ENCODE results near the gene KIF26B.

KIF26B gene

DNA sequence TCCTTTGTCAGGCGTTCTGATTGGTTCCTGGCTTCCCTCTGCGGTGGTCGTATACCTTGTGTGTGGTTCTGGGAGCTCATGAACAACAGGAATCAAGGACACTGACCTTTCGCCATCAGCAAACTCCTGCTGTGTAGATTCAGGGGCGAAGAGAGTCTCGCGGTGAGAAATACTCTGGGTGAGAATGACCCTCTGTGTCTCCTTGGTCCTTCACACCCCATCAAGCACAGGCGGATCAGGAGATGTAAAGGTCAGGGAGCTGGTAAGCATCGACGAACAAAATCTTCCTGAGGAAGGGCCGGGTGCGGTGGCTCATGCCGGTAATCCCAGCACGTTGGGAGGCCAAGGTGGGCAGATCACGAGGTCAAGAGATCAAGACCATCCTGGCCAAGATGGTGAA lies 207.2 kb downstream of the KIF26B start:
- no peak for DNase-seq

DNA sequence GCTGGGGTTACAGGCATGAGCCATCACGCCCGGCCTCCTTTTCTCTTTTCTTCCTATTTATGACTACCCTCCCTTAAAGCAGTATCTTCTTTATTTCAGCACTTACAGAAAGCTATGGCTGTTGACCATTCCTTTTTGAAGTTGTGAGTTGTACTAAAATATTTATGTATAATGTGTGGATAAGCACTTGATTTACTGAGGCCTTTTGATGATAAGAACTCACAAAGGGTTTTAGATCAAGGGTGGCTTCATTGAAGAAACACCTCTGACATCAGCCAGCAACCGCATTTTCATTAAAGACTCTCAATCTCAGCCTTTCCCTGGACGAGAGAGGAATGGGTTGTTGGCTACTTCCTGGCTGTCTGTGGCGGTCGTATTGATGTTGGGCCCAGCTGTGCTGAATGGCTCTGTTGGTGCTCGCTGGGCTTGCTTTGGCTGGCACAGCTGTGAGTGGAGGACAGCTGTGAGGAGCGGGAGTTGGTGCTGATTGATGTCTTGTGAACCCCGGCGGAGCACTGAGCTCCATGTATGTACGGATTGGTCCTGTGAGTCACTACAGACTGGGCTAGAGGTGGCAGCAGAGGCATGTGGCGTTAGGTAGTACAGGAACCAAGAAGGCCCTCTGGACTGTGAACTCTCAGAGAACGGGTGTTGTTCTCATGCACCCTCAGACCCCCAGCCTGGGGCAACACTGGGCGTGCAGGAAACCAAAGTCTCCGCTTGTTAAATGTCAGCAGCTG lies 208.8 kb downstream of the KIF26B start:
- no peak for DNase-seq

DNA sequence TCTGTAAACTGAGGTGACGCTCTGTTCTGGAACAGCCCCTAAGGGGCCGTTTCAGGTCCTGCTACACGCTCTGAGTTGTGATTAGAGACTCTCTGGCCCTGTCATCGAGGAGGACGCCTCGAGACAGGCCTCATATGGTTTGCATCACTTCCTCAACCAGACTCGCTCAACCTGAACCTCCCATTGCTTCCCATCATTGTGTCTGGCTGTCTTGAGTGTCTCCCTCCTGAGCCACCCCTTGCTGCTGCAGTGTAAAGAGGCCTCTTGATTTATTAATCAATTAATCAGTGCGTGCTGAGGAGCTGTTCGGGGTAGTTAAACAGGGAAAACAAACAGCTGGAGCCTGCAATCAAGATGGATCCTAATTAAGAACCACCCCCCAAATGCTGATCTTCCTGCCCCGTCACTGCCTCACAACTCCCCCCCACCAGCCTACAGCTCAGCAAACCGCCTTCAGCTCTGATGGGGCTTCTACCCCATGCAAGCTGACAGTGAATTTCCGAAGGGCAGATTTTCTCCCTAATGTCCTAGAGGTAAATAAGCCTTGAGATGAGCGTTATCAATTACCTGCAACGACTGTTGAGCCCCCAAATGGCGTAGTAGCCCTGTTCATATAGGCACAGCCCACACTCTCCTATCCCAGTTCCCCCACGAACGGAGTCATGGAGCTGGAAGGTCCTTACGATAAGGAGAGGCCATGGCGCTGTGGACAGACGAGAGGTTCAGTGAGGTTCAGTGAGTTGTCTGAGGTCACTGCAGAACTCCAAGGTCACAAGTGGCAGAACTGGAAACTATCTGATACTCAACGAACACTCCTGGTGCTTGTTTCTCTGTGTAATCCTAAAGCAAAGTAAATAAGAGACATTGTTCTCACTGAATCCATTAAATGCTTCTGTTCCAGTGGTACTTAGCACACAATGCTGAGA lies 210.6 kb downstream of the KIF26B start:
- no peak for DNase-seq

DNA sequence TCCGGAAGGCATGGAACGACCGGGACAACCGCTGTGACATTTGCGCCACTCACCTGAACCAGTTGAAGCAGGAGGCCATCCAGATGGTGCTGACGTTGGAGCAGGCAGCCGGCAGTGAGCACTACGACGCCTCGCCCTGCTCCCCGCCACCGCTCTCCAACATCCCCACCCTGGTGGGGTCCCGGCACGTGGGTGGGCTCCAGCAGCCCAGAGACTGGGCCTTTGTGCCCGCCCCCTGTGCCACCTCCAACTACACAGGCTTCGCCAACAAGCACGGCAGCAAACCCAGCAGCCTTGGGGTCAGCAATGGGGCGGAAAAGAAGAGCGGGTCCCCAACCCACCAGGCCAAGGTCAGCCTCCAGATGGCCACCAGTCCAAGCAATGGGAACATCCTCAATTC lies 212.1 kb downstream of the KIF26B start:
- no peak for DNase-seq

DNA sequence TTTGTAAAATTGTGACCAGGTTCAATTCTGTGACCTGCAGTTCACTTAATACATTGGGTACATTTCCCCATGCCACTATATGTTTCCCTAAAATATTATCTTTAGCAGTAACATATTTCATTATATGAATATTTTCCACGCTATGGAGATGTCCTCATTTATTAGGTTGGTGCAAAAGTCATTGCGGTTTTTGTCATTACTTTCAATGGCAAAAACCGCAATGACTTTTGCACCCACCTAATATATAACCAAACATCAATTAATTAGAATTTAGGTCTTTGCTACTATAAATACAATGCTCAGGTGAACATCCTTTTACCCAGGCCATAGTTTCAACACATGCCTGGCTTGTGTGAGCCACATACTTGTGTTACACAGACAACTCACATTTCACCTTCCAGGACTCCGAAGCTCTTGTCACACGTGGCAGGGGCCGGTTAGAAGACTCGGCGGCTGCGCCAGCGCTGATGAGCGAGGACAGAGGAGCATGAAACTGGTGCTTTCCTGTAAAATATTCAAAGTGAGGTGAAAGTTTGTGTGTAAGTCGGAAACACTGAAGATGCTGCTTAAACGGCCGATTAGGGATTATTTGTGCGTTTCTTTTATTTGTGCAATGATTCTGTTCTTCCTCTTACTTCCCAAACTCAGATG lies 215.5 kb downstream of the KIF26B start:
- no peak for DNase-seq

DNA sequence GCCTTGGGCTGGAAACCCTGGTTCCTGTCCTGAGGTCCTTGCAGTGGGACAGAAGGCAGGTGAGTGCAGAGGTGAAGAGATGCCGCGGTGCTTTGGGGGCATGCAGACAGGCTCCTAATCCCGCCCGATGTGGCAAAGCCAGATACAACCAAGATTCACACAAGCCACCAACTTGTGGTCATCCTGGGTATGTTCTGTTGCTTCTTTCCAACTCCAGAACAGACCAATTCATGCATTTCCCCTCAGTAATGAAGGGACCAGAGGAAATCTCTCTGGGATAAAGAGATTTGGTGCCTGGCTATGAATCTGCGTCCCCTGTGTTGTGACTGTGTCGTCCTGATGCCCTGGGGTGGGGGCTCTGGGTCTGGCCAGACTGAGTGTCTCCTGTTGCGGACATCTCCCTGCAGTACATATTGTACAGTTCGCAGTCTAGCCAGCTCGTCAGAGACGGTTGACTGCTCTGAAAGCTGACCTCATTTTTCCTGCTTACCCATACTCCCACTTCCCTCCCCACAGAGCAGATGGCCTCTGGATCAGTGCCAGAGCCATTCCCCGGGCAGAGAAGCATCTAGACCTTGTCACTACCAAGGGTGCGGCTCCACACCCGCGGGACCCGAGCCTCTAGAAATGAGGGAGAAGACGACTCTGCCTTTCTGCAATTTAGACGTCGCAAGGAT lies 216.3 kb downstream of the KIF26B start:
- DNase-seq, result no peak

DNA sequence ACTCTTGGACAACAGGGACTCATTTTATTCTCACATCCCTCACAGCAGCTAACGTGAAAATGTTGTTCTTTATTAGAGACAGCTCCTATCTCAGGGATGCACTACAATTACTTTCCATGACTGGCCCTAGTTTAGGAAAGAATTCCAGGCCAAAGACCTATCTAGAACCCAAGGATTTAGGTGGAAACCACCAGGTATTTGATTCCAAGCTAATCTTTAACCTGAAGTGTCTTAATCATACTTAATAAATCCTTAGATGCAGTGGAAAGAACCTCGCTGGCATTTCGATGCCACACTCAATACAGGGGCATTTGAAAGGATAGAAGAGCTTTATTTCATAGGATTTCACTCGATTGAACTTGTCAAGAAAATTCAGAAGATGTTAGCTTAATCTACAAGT lies 218.3 kb downstream of the KIF26B start:
- DNase-seq, result no peak

DNA sequence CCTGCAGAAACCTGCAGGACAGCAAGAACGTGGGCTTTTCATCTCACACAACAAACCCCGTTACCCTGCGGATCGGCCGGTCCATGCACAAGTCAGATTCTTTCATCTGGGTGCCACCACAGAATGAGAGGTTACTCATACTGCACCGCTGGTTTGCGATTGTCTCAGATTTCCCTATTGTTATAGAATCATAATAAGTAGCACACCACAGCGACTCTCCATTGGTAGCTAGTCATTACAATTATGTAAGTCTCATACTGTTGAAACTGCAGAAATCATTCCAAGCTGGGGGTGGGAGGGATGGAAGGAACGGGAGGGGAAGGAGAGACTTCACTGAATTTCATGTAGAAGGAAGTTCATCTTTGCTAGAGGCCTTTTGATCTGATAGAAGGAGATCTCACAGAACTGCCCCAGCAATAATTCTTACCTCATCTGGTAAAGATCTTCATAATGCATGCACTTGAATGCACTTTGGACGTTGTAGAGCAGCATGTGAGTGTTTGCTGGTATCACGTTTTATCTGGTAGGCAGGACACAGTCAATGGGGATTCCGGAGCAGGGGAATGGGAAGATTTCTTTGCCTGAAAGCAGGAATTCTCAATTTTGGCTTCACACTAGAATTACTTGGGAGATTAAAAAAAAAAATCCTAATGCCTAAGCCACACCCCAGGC lies 221.1 kb downstream of the KIF26B start:
- DNase-seq, result no peak

DNA sequence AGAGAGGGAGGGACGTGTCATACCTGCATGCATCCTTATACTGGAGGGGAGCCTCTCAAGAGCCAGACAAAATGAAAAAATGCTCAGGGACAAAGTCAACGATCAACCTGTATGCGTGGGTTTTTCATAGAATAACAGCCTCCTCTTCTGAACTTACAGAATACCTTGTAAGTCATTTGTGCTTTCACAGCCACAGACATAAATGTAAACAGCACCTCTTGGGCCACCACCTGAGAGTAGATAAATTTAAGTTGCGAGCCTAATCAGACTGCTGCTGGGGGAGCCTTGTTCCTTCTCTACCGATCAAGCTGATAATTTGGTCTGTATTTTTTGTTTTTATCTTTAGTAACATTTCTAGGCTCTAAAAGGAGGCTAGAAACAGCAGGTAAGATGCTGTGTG lies 223.1 kb downstream of the KIF26B start:
- no peak for DNase-seq

DNA sequence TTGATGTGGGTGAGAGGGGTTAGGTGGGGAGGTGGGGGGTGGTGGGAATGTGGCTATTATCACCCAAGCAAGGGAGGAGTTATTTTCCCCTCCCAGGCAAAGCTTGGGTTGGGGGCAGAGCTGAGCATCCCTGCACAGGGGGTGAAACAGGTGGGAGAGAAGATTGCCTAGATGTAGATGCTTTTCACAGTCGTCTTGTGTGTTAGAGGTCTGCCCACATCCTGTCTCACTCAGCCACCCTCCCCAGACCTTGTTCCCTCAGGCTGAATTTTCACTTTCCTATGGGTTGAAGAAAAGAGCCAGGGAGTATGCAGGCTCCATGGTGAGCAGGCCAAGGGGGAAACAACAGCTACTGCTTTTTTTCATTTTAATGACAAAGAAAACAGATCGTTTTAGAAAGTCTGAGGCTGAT lies 223.5 kb downstream of the KIF26B start:
- no peak for DNase-seq

DNA sequence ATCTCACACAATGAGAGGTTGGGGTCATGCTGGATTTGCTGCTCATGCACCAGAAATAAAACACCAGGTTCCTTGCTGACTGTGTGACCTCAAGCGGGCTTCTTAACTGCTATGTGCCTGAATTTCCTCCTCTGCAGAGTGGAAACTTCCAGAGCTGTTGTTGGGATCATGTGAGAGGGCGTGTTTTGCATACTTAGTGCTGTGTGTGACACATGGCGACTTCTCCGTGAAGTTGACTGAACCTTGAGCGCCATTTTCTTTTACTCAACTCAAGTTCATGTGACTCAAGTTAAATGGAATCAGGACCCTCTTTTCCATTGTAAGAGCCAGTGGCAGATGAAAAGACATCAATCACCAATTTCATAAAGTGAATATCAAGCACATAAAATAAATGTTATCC lies 224.0 kb downstream of the KIF26B start:
- no peak for DNase-seq

DNA sequence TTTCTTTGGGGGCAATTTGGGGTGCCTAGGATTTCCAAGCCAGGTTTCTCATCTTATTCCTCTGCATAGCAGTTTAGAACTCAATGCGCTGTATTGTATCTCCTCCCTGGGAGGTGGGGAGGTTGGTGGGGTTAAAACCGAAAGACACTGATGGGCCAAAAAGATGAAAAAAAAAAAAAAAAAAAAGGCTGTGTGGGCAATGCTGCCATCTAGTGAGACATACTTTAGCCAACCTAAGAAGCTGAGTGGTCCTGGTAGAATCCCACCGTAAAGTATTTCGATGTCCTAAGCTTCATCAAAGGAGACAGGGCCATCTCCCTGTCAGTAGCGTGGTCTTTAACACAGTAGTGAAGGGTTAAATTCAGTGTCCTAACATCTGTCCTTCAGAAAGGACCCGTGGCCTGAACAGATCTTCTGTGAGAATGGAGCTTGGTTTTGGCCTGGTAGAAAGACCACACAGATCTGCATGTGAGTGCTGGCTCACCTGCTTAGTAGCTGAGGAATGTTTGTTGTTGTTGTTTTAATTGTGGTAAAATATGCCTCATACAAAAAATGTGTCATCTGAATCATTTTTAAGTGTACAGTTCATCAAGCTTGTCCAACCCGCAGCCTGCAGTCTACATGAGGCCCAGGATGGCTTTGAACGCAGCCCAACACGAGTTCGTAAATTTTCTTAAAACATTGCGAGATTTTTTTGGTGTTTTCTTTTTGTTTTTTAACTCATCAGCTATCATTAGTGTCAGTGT lies 226.2 kb downstream of the KIF26B start:
- DNase-seq, result peak in 1 of 4 experiments; percentile 9

DNA sequence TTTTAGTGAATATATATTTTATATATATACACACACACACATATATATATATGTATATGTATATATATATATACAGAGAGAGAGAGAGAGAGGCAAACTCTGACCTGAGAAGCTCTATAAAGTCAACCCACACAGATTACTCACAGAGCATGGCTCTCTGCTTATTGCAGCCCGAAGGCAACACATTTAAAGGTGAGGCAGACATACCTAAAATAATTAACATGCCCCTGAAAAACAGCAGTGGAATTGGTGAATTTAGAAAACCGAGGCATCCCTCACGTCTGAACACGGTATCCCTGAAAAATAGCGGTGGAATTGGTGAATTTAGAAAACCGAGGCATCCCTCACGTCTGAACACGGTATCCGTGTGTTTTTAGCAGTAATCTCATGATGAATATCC lies 228.2 kb downstream of the KIF26B start:
- no peak for DNase-seq

DNA sequence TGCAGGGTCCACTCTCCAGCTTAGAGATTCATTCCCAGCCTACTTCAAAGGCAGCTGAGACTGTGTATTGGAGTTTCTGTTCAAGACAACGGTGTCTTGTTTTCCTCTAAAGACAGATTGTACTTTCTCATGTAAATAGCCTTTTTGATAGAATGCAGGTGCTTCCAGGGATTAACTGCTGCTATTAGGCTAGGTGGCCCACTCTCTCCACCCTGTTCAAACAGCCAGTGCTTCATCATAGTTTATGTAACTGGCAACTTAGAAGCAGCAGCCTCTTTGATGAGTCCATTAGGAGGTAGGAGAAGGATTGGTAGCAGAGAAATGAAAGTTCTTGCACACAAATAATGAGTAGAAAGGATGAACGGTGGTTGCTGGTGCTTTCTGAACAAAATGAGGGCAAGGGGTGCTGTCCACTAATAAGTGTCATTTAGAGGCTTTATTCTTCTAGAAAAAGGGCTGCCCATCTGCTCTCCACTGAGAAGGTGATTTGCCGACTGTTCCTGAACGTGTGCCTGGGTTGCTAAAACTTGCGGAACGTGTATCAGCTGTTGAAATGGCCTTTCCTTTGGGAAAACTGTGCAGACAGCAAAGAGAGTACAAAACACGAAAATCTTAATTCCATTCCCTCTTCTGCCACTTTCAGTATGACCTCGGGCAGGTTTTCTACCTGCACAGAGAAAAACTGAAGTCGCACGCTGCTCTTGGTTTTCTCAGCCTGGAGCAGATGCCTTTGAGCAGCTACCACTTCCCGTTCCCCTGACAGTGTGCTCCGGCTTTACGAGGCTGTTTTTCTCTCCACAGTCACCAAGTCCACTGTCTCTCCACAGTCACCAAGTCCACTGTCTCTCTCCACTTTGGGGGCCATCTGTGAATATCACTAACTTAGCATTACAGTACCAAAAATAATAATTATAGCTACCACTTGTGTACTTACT lies 228.9 kb downstream of the KIF26B start:
- DNase-seq, result no peak

DNA sequence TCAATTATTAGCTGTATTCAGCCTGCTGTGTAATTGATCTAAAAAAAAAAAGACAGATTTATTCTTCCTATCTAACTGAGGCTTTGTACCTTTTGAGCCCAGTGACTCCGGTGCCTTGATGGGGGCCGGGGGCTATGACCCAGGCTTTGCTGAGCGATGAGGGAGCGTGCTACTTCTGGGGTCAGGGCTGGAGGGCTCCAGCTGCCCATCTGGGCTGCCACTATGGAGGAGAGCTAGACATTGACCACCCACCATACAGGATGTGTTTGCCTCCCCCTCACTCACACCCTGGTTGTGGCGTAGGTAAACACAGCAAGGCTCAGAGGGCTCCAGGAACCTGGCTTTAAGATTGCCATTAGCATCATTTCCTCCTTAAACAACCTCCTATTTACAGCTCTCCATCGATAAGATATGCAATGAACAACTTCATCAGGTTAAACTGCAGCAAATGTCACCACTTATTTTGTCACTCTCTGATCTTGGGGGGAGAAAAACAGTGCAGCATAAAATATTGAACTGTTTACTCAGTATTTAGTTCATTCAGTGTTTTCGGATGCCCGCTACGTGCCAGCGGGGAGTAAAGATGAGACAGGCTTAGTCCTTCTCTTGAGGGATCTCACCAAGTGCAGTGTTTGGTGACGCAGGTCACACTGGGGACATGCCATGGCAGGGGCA lies 231.6 kb downstream of the KIF26B start:
- no peak for DNase-seq

DNA sequence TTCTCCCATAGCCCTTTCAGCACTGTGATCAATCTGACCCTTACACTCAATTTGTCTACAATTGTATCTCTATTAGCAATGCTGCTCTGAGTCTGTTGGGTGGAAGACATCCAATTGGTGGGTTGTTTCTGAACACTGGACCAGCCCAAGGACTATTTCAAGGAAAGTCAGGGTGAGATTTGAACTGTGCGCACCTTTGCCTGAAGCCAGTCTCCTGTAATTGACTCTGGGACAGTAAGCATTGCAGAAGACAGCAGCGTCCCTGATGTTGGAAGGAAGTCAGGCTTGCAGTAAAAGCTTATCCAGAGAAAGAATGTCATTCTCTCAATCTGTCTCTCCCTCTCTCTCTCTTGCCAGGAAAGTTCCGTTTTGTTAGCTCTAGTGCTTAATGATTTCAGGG lies 233.9 kb downstream of the KIF26B start:
- no peak for DNase-seq

DNA sequence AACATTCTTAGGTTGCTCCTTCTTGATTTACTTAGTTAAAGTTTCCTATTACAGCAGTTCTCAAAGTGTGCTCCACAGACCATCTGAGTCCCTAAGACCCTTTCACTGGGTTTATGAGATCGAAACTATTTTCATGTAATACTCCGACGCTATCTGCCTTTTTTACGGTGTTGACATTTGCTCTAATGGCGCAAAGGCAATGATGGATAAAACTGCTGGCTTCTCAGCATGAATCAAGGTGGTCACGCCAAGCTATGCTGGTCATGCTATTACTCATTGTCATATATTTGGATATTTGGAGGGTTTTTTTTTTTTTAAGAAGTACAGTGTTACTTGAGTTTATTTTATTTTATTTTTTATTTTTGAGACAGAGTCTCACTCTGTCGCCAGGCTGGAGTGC lies 235.1 kb downstream of the KIF26B start:
- DNase-seq, result no peak

DNA sequence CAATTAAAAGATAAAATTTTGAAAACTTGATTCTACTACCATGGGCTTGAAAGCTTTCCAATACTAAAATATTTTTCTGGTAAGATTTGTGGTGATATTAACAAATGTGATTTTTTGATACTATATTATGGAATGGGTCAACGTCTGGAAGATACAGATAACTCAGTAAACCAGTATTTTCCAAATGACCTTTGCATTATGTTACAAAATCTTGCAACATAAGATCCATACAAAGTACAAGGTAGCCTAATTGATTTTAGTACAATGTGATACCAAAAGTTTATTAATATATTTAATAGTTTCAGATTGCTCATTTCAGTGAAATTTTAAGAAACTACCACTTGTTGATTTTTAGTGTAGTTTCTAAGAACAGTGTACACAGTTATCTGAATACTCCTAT lies 236.2 kb downstream of the KIF26B start:
- no peak for DNase-seq

DNA sequence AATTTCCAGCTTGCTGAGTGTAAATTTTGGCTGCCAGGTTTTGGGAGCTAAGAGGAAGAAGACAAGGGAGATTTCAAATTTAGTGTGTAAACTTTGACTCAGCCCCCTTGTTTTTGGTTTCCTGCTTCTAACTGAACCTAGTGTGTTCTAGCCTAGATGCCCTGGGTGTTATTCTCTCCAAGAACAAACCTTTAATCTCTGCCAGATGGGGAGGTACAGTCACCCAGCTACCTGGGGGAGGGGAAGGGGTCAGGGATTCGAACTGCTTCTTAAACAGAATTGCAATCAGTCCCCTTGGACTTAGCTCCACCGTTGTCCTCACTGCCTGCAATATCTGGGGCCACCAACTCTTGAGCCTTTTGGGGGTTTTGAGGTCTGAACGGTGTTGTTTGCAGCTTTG lies 238.9 kb downstream of the KIF26B start:
- no peak for DNase-seq

DNA sequence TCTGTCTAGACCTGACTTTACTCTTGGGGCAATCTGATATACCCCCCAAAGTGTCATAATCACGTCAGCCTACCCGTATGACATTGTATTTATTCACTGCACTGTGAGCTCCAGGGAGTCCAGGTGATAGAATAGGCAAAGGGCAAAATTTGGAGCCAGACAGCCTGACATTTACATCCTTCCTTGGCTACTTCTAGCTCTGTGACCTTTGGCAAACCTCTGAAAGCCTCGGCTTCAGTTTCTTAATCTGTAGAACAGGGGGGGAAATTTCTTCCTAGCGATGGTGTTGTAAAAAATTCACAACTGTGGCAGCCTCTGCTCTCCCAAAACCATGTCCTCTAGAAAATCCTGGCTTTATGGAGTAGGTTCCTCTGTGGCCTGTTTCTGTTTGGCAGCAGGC lies 240.9 kb downstream of the KIF26B start:
- DNase-seq, result no peak
